Cardiac septum (tissue), 1 donor: ENCODE data around the gene SMIM41. TPM values are rescaled to one million over a fixed set of nuclear protein-coding genes. Genes with fewer than 3 reads are reported as not detected.

Experiments used
- DNase-seq: peaks from one replicate; pipeline ENCODE4 v3.0.0-alpha.2; 2020; ENCODE audit warnings: low spot score
- intact Hi-C: fragments of 100-400 bp; cut with DNase I; formaldehyde crosslinking; loops from one replicate; pipeline ENCODE4 v1.14.0; 2022
- total RNA-seq: library from RNA; stranded (reverse); fragmentation: NEBNext Ultra II Directional; extraction: Animal tissue kit (Norgen Biotek cat#: 25700); gene quantifications from one replicate; pipeline ENCODE4 v1.2.1, GENCODE V29; 2021
- donor health status: DM: no; HTN: no; CAD: no.

The SMIM41 gene
- total RNA-seq, 1 donor from 2014 or later: not detected

GRCh38 chr12:52060498-52061177, 18.9 kb upstream of the SMIM41 start:
- DNase-seq: no peak
- intact Hi-C loops: no loop called here

GRCh38 chr12:52061470-52062166, 17.9 kb upstream of the SMIM41 start:
- intact Hi-C loops: no loop called here
- no peak for DNase-seq

- no peak for DNase-seq
- intact Hi-C loops: no loop called here
Measured at GRCh38 chr12:52062167-52063081, 17.1 kb upstream of the SMIM41 start.

GRCh38 chr12:52063082-52063924, 16.2 kb upstream of the SMIM41 start:
- intact Hi-C loops: no loop called here
- DNase-seq: no peak

- DNase-seq: no peak
- intact Hi-C loops: no loop called here
Measured at GRCh38 chr12:52063981-52064649, 15.4 kb upstream of the SMIM41 start.

GRCh38 chr12:52066346-52067080, 13.0 kb upstream of the SMIM41 start:
- intact Hi-C loops: no loop called here
- no peak for DNase-seq

- intact Hi-C loops: no loop called here
- no peak for DNase-seq
Measured at GRCh38 chr12:52067081-52067374, 12.5 kb upstream of the SMIM41 start.

- intact Hi-C loops: loop anchor here (1.0 kb wide), 1 partner anchor 18 kb away; the partner anchor contains the start of gene NR4A1
- DNase-seq: peak; percentile 95
Measured at GRCh38 chr12:52069327-52070184, 9.9 kb upstream of the SMIM41 start, which contains the start of gene ATG101. Gene ATG101 (plus strand): TSS chr12:52069978. CDS start chr12:52073651, 3,673 bp downstream.

- intact Hi-C loops: no loop called here
- no peak for DNase-seq
Measured at GRCh38 chr12:52070185-52070925, 9.1 kb upstream of the SMIM41 start.

GRCh38 chr12:52073531-52074381, 5.7 kb upstream of the SMIM41 start:
- intact Hi-C loops: no loop called here
- no peak for DNase-seq

- DNase-seq: no peak
Measured at GRCh38 chr12:52074971-52075724, 4.4 kb upstream of the SMIM41 start.

GRCh38 chr12:52076811-52077210, 2.7 kb upstream of the SMIM41 start:
- intact Hi-C loops: no loop called here
- no peak for DNase-seq

More at GRCh38 chr12:52074971-52075724, 4.4 kb upstream of the SMIM41 start:
- intact Hi-C loops: no loop called here

- DNase-seq: no peak
- intact Hi-C loops: no loop called here
Measured at GRCh38 chr12:52078276-52078675, 1.2 kb upstream of the SMIM41 start.

- intact Hi-C loops: loop anchor here (5.0 kb wide), 1 partner anchor 73 kb away; the partner anchor contains the start of gene TAMALIN
- no peak for DNase-seq
Measured at GRCh38 chr12:52080403-52081251, 1.1 kb downstream of the SMIM41 start.
